HEK293 (cell line): ENCODE measurements around the gene TRMT44.

ENCODE experiments used
- CTCF ChIA-PET: fragments of 350-600 bp; formaldehyde crosslinking; extraction: SDS; loops from one replicate; lab custom pipeline; 2021; ENCODE audit warnings: antibody characterized with exemption; lab: Yijun Ruan, JAX
- POLR2A ChIA-PET: fragments of 300-600 bp; formaldehyde crosslinking; extraction: SDS; loops from one replicate; lab custom pipeline; 2020; ENCODE audit warnings: antibody characterized with exemption, inconsistent platforms; lab: Yijun Ruan, JAX
- H3K27ac ChIP-seq: fragments of 200-500 bp; sonication (Bioruptor generic); 2 replicates; pipeline ENCODE4 v1.5.1; 2014; ENCODE audit warnings: low read depth, low read length, control low read depth, inconsistent platforms; ENCODE audit errors: extremely low read depth
- H3K36me3 ChIP-seq, 2 experiments: fragments of 200-500 bp in 1 of 2; sonication (Bioruptor generic) in 1 of 2; 1 replicate in 1 of 2; 2 replicates in 1 of 2; pipeline ENCODE4 v1.5.1; 2014 to 2017; ENCODE audit warnings: inconsistent platforms in 2 of 2, low read length in 2 of 2; ENCODE audit not compliant: control insufficient read depth in 2 of 2, insufficient read depth in 1 of 2
- H3K4me1 ChIP-seq: fragments of 200-500 bp; sonication (Bioruptor generic); 2 replicates; pipeline ENCODE4 v1.5.1; 2014; ENCODE audit warnings: mild to moderate bottlenecking, low read length, inconsistent platforms; ENCODE audit not compliant: control insufficient read depth, insufficient read depth
- H3K4me3 ChIP-seq: 2 replicates; pipeline ENCODE4 v1.5.1; 2011; ENCODE audit warnings: low read depth, mild to moderate bottlenecking, control low read depth, low read length, moderate library complexity
- H3K9me3 ChIP-seq: fragments of 200-500 bp; sonication (Bioruptor generic); 2 replicates; pipeline ENCODE4 v1.5.1; 2014; ENCODE audit warnings: low read depth, low read length, inconsistent platforms; ENCODE audit not compliant: control insufficient read depth, insufficient read depth
- KLF9 ChIP-seq: fragments of 450-650 bp; formaldehyde crosslinking; IDR thresholded peaks from 2 replicates; pipeline ENCODE4 v1.5.1; 2016; ENCODE audit warnings: missing biosample characterization, missing genetic modification characterization, low read depth
- PRDM1 ChIP-seq: fragments of 450-650 bp; formaldehyde crosslinking; IDR thresholded peaks from 2 replicates; pipeline ENCODE4; 2016; ENCODE audit warnings: missing biosample characterization, missing genetic modification characterization
- SETDB1 ChIP-seq: IDR thresholded peaks from one replicate; pipeline ENCODE4 v1.6.1; 2017; ENCODE audit warnings: mild to moderate bottlenecking, low read length, moderate library complexity, mixed read lengths; ENCODE audit not compliant: insufficient read length
- ZNF155 ChIP-seq: fragments of 450-650 bp; formaldehyde crosslinking; IDR thresholded peaks from 2 replicates; pipeline ENCODE4 v1.5.1; 2016; ENCODE audit warnings: missing biosample characterization, missing genetic modification characterization
- ZNF175 ChIP-seq: fragments of 450-650 bp; formaldehyde crosslinking; IDR thresholded peaks from 2 replicates; pipeline ENCODE4 v1.5.1; 2016; ENCODE audit warnings: missing biosample characterization, missing genetic modification characterization
- ZNF362 ChIP-seq: fragments of 450-650 bp; formaldehyde crosslinking; IDR thresholded peaks from 2 replicates; pipeline ENCODE4 v1.5.1; 2016; ENCODE audit warnings: missing biosample characterization, missing genetic modification characterization
- ZNF48 ChIP-seq: fragments of 450-650 bp; formaldehyde crosslinking; IDR thresholded peaks from 2 replicates; pipeline ENCODE4 v1.5.1; 2016; ENCODE audit warnings: missing biosample characterization, missing genetic modification characterization
- ZNF510 ChIP-seq: fragments of 450-650 bp; formaldehyde crosslinking; IDR thresholded peaks from 2 replicates; pipeline ENCODE4 v1.5.1; 2018; ENCODE audit warnings: mild to moderate bottlenecking, missing genetic modification characterization, missing biosample characterization; ENCODE audit not compliant: insufficient replicate concordance
- ZNF549 ChIP-seq: fragments of 450-650 bp; IDR thresholded peaks from 2 replicates; pipeline ENCODE4 v1.5.1; 2018; ENCODE audit warnings: missing biosample characterization, missing genetic modification characterization, mild to moderate bottlenecking, inconsistent platforms, moderate library complexity
- ZNF561 ChIP-seq: fragments of 450-650 bp; IDR thresholded peaks from 2 replicates; pipeline ENCODE4 v1.5.1; 2018; ENCODE audit warnings: missing biosample characterization, missing genetic modification characterization, borderline replicate concordance
- ZNF629 ChIP-seq: fragments of 450-650 bp; formaldehyde crosslinking; IDR thresholded peaks from 2 replicates; pipeline ENCODE4 v1.5.1; 2017; ENCODE audit warnings: missing biosample characterization, missing genetic modification characterization
- ZNF664 ChIP-seq: fragments of 450-650 bp; formaldehyde crosslinking; IDR thresholded peaks from 2 replicates; pipeline ENCODE4 v1.5.1; 2016; ENCODE audit warnings: missing biosample characterization, missing genetic modification characterization
- ZNF670 ChIP-seq: fragments of 450-650 bp; formaldehyde crosslinking; IDR thresholded peaks from 2 replicates; pipeline ENCODE4 v1.5.1; 2016; ENCODE audit warnings: missing biosample characterization, missing genetic modification characterization, low read depth
- ZNF701 ChIP-seq: fragments of 450-650 bp; formaldehyde crosslinking; IDR thresholded peaks from 2 replicates; pipeline ENCODE4 v1.5.1; 2016; ENCODE audit warnings: missing biosample characterization, missing genetic modification characterization
- ZNF707 ChIP-seq: fragments of 450-650 bp; formaldehyde crosslinking; IDR thresholded peaks from 2 replicates; pipeline ENCODE4 v1.5.1; 2016; ENCODE audit warnings: missing biosample characterization, missing genetic modification characterization
- ZNF785 ChIP-seq: fragments of 450-650 bp; formaldehyde crosslinking; IDR thresholded peaks from 2 replicates; pipeline ENCODE4 v1.5.1; 2016; ENCODE audit warnings: missing biosample characterization, missing genetic modification characterization
- ZNF791 ChIP-seq: fragments of 450-650 bp; formaldehyde crosslinking; IDR thresholded peaks from 2 replicates; pipeline ENCODE4 v1.5.1; 2016; ENCODE audit warnings: missing biosample characterization, missing genetic modification characterization
- TF ChIP-seq, protein P1 (sequence below): fragments of 450-650 bp; formaldehyde crosslinking; conservative IDR thresholded peaks from 2 replicates; pipeline ENCODE4 v1.5.1; 2016; ENCODE audit warnings: low read depth, missing biosample characterization, missing genetic modification characterization
- TF ChIP-seq, protein P2 (sequence below): fragments of 450-650 bp; formaldehyde crosslinking; IDR thresholded peaks from 2 replicates; pipeline ENCODE4; 2016; ENCODE audit warnings: missing biosample characterization, missing genetic modification characterization

TRMT44 gene

DNA sequence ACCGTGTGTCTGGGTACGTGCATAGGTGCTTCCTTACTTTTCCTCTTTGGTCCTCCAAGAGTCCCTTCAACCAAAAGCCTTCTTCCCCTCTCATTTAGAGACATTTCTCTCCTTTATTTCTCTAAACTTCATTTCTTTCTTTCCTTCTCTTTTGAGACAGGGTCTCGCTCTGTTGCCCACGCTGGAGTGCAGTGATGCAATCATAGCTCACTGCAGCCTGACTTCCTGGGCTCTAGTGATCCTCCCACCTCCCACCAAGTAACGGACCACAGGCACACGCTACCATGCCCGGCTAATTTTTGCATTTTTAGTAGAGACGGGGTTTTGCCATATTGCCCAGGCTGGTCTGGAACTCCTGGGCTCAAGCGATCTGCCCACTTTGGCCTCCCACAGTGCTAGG lies 42.2 kb upstream of the TRMT44 start:
- no peaks in the 10 kb centered on the region for H3K9me3 ChIP-seq
- no peak for TF ChIP-seq SETDB1
- no peak for TF ChIP-seq ZNF664
- no peak for TF ChIP-seq ZNF785 (tag by site-specific recombination)
- TF ChIP-seq ZNF701 (tag by site-specific recombination) = no peak
- TF ChIP-seq PRDM1 (tag by site-specific recombination) = no peak
- no peak for TF ChIP-seq ZNF549 (tag by site-specific recombination)
- no peak for TF ChIP-seq ZNF175
- no peak for TF ChIP-seq ZNF48
- no peak for TF ChIP-seq ZNF155 (tag by site-specific recombination)
- H3K4me1 ChIP-seq = no peaks in the 10 kb centered on the region
- no peak overlapping the region for H3K27ac ChIP-seq
- POLR2A ChIA-PET = no interaction called here
- peaks cover 0 to 24% of the 10 kb centered on the region in 2 experiments; a peak in 1 of 3 replicates for H3K36me3 ChIP-seq
- CTCF ChIA-PET = interaction anchor here (0.9 kb wide), 1 partner anchor 156 kb away, joined by 5 read pairs; no protein-coding TSS in a partner anchor
- H3K4me3 ChIP-seq = no peak overlapping the region

- CTCF ChIA-PET = no interaction called here
- H3K27ac ChIP-seq = no peak overlapping the region
- H3K36me3 ChIP-seq = peaks cover 0 to 22% of the 10 kb centered on the region in 2 experiments; a peak in 1 of 3 replicates
- H3K4me1 ChIP-seq = no peaks in the 10 kb centered on the region
- no peaks in the 10 kb centered on the region for H3K9me3 ChIP-seq
- no peak for TF ChIP-seq ZNF510 (tag by site-specific recombination)
- no peak for TF ChIP-seq ZNF561 (tag by site-specific recombination)
- no peak for TF ChIP-seq KLF9 (tag by site-specific recombination)
- TF ChIP-seq, protein P1, sequence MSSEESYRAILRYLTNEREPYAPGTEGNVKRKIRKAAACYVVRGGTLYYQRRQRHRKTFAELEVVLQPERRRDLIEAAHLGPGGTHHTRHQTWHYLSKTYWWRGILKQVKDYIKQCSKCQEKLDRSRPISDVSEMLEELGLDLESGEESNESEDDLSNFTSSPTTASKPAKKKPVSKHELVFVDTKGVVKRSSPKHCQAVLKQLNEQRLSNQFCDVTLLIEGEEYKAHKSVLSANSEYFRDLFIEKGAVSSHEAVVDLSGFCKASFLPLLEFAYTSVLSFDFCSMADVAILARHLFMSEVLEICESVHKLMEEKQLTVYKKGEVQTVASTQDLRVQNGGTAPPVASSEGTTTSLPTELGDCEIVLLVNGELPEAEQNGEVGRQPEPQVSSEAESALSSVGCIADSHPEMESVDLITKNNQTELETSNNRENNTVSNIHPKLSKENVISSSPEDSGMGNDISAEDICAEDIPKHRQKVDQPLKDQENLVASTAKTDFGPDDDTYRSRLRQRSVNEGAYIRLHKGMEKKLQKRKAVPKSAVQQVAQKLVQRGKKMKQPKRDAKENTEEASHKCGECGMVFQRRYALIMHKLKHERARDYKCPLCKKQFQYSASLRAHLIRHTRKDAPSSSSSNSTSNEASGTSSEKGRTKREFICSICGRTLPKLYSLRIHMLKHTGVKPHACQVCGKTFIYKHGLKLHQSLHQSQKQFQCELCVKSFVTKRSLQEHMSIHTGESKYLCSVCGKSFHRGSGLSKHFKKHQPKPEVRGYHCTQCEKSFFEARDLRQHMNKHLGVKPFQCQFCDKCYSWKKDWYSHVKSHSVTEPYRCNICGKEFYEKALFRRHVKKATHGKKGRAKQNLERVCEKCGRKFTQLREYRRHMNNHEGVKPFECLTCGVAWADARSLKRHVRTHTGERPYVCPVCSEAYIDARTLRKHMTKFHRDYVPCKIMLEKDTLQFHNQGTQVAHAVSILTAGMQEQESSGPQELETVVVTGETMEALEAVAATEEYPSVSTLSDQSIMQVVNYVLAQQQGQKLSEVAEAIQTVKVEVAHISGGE (tag by site-specific recombination) = no peak
- TF ChIP-seq, protein P2, sequence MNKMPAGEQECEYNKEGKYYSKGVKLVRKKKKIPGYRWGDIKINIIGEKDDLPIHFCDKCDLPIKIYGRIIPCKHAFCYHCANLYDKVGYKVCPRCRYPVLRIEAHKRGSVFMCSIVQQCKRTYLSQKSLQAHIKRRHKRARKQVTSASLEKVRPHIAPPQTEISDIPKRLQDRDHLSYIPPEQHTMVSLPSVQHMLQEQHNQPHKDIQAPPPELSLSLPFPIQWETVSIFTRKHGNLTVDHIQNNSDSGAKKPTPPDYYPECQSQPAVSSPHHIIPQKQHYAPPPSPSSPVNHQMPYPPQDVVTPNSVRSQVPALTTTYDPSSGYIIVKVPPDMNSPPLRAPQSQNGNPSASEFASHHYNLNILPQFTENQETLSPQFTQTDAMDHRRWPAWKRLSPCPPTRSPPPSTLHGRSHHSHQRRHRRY (tag by site-specific recombination) = no peak
- TF ChIP-seq ZNF707 = no peak
- no peak for TF ChIP-seq ZNF791 (tag by site-specific recombination)
- TF ChIP-seq ZNF670 (tag by site-specific recombination) = no peak
- no peak for TF ChIP-seq ZNF362
- TF ChIP-seq ZNF785 (tag by site-specific recombination) = no peak
- no peak for TF ChIP-seq ZNF629 (tag by site-specific recombination)
- no peak overlapping the region for H3K4me3 ChIP-seq
- POLR2A ChIA-PET = no interaction called here
Measured at GRCh38 chr4:8399298-8399697, 41.3 kb upstream of the TRMT44 start.
